GM23338 (cell line): ENCODE data around the gene CRTC3.

ENCODE experiments used
- CTCF ChIP-seq, 2 experiments: fragments of 200-600 bp in 1 of 2; sonication (generic) in 1 of 2; conservative IDR thresholded peaks; 2 replicates each; pipeline versions ENCODE4 v1.5.1 to v1.6.1; 2016 to 2017; ENCODE audit warnings: antibody characterized with exemption in 2 of 2, low read depth in 2 of 2, mild to moderate bottlenecking in 2 of 2, moderate library complexity in 1 of 2
- EZH2 ChIP-seq: fragments of 200-600 bp; sonication (generic); IDR thresholded peaks from one replicate; pipeline ENCODE4 v1.8.0; 2017; ENCODE audit warnings: antibody characterized with exemption, mild to moderate bottlenecking, low read depth; ENCODE audit not compliant: unreplicated experiment
- EZH2phosphoT487 ChIP-seq: fragments of 200-600 bp; sonication (generic); IDR thresholded peaks from one replicate; pipeline ENCODE4 v1.8.1; 2018; ENCODE audit warnings: antibody characterized with exemption; ENCODE audit not compliant: unreplicated experiment
- NANOG ChIP-seq: IDR thresholded peaks from 2 replicates; pipeline ENCODE4 v1.6.1; 2016; ENCODE audit warnings: antibody characterized with exemption, borderline replicate concordance
- POLR2AphosphoS5 ChIP-seq: IDR thresholded peaks from 2 replicates; pipeline ENCODE4 v1.6.1; 2016; ENCODE audit warnings: antibody characterized with exemption, low read depth
- REST ChIP-seq: IDR thresholded peaks from one replicate; pipeline ENCODE4 v1.6.1; 2018; ENCODE audit warnings: antibody characterized with exemption; ENCODE audit not compliant: unreplicated experiment

- TF ChIP-seq POLR2AphosphoS5 (no peak), CTCF (conservative IDR thresholded peaks at IDR 0.05; ENCODE audit: low read depth in 2 of 2) (no peak), EZH2phosphoT487 (no peak), REST (no peak), EZH2 (no peak), NANOG (no peak)
These were observed 6.3 kb upstream of the CRTC3 start for GRCh38 chr15:90523373-90523772.
